Pulmonary artery endothelial cell (primary cell): Measurements from ENCODE around the gene VAC14. TPM values are rescaled to one million over a fixed set of nuclear protein-coding genes. Genes with fewer than 3 reads are reported as not detected.

Source experiments
- DNase-seq: peaks from one replicate; pipeline ENCODE4 v3.0.0-alpha.2; 2011; ENCODE audit warnings: low read depth, low spot score
- total RNA-seq: library from RNA; depleted of rRNA; stranded (reverse); fragments of >200 nt; gene quantifications from 2 replicates; pipeline ENCODE4 v1.2.3, GENCODE V29; 2014

Gene VAC14
- total RNA-seq, 1 donor from 2014 or later, result 22.3 TPM

DNA sequence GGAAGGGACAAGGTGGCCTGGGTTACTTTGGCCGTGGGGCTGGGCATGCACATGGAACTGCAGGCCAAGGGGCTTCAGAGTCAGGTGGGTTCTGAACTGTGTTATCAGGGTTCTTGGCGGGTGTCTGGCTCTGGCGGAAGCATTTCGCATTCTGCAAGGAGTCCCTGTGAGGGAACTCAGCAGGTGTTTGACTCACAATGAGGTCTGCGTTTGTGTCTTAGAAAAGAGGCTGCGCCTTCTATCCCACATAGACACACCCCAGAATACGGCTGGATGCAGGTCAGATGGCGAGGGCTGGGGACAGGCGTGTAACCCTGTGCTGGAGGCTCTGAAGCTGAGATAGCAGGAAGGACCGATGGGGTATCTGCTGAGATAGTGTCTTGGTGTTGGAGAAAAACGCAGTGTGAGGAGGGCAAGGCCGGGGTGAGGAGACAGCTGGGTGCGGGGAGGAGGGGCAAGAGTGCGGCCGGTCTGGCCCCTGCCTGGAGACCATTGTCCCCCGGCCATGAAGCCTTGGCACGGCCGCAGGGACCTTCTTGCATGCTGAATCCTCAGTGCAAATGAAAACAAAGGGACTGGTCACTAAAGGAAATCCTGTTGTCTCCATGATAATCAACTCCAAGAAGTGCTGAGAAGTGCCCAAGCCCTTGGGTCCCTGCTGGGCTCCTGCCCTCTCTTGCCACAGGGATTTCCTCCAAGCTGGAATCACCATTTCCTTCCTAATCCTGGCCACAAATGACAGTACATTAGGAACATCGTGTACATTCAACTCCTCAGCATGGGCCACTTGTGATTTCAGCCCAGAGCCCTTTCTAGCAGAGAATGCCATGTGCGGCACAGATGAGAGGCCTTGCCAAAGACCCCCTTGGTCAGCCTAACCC is 92.4 kb downstream of the VAC14 start:
- DNase-seq, result no peak

DNA sequence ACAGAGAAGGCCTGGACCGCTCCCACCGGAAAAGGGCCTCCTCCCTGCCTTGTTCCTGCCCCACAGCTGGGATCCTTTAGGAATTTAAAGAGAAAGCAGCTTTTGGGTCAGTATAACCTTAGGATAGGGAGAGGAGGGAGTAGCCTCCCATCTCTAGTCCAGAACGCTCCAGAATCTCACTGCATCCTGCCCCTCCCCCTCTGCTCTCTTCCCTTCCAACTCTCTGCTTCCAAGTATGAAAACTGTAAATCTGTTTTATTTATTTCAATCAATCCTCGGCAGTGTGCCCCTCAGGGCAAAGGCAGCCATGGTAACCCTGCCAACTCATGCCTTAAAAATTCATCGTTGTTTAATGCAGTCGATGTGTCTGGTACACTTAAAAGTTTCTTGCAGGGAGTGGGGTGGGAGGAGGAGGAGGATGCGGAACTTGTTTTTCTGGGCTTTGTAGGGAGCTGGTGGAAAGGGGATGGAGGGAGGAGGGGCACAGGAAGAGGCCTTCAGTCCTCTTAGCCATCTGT is 94.0 kb downstream of the VAC14 start:
- DNase-seq, result peak; percentile 41

DNA sequence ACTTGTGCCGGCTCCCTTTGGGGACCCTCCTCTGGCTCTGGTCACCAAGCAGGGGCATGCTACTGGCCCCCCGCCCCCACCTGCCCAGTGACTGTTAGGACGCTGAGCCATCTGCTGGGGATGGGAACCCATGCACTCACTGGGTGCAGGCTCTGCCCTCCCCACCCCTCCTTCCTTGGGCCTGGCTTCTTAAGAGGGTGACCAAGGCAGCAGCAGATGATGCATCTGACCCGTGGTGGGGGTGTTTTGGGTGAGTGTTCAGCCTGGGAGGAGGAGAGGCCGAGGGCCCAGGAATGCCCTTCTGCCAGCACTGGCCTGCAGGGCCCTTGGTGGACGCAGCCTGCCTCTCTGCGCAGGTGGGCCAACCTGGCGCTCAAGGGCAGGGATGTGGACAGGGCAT is 95.9 kb downstream of the VAC14 start:
- DNase-seq, result no peak

DNA sequence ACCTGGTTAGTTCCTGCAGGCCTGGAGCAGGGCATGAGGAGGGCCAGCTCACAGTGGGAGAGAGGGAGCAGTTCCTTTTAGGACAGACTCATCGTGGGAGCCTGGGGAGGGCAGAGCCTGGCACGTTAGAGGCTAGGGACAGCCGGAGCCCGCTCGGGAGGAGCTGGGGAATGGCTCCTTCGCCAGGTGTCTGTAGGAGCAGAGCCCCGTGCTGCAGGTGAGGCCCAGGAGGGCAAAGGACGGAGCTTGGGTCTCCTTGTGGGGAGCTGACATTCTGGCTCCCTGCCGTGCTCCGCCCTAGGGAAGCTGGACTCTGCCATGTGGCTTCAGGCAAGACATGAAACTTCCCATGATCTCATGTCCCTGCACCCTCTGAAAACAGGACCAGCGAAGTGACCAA is 96.4 kb downstream of the VAC14 start:
- no peak for DNase-seq

DNA sequence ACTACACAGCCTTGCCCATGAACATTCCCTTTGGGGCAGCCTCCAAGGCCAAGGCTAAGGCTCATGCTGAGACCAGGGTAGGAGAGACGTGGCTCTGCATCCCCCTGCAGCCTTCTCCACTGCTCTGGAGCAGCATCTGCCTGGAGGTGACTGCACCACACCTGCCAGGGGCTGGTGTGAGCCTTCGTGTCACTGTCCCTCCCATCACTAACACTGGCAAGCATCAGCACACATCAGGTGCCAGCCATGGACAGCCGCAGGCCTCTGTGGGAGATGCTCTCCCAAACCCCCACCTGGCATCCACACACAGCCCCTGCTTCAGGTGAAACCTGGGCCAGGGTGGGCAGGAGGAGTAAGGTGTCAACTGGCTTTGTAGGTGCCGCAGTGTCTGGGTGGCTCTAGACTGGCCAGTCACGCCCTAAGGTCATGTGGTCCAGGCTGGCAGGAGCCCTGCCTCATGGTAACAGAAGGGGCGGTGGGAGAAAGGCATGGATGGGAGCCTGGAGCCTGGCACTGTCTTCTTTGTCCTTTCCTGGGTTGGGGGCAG is 97.0 kb downstream of the VAC14 start:
- no peak for DNase-seq

DNA sequence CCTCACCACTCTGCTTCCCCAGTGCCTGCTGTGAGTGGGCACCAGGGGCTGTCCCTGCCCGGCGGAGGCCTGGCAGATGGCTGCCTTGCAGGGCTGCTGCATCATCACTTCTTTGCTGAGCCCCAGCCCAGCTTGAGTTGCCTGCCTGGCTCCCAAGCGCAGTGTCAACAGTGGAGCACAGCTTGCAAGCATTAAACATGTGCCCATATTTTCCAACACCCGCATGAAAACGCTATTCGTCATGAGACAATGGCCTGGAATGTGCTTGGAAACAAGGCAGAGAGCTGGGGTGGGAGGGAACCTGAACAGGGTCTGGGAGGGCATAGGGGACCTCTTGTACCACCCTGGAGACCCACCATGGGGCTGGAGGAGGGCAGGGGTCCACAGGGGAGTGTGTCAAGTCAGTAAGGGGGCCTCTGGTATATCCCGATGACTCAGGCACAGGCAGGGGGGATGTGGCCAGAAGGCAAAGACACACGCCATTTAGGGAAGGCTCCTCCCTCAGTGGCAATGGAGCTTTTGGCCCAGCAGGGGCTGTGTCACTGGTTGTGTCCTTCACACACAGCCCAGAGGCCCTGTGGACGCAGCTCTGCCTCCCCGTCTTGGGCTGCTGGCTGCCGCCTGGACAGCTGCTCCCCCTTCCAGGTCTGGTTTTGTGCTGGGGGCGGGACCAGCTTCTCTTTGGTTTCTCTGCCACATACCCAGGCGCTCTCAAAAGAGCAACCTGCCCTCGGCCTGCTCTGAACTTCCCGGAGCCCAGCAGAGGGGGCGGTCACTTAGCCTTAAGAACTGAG is 97.7 kb downstream of the VAC14 start:
- DNase-seq, result no peak

DNA sequence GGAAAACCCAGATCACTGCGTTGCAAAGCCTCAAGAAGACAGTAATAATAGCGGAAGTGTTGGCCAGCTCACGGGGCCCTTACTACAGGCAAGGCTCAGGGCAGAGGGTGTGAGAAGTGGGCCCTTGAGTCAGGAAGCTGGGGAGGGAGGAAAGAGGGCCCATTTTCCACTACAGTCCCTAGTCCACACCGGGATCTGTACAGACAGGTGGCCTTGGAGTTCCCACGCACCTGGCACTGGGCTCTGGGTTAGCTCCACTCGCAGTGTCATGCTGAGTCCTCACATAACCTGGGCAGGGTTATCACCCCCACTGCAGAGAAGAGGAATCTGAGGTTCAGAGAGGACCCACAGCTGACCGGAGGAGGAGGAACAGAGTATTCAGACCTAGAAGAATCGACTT is 98.3 kb downstream of the VAC14 start:
- no peak for DNase-seq

DNA sequence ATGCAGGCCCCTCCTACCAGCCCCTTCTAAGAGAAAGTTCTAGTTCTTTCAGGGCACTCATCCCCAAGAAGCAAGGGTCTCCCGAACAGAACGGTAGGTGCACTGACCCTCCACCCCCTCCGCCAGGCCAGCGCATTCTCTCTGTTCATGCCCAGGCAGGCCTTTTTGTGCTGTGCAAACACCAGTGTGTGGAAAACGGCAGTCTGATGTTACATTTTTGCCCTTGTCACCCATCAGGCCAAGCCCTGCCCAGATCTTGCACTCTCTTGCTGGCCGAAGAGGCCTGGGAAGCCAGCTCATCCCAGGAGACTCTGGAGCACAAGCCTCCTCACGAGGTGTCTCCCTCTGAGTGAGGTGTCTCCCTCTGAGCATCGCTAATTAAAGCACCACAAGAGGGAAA is 99.0 kb downstream of the VAC14 start:
- DNase-seq, result no peak

DNA sequence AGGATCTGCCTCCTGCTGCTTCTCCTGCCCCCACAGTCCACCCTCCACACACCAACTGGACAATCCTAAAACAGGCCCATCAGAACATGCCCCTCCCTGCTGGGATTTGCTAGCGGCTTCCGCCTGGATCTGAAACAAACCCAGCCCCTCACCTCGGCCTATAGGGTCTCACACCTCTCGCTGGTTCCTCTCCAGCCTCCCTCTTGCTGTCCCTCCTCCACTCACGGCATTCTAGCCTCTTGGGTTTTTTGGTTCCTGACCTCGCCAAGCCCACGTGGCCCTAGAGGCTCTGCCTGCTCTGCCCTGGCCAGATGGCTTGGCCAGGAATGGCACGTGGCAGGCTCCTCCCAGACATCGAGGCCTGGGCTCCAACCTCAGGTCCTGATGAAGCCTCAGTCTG is 99.4 kb downstream of the VAC14 start:
- no peak for DNase-seq

DNA sequence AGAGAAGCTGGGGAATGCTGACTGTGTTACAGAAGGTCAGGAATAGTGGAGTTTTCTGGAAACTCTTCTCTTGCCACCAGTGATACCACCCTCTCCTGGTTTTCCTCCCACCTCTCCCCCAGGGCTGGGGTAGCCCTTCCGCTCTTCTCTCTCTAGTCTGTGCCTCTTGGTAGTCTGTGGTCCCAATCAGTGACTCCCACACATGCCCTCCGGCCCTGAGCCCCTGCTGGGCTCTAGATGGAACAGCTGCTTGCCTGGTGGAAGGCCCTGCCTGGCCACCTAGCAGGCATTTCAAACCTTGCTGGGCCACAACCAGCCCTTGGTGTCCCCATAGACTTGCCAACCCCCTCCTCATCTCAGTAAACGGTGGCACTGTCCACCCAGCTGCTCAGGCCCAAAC is 99.9 kb downstream of the VAC14 start:
- DNase-seq, result no peak

DNA sequence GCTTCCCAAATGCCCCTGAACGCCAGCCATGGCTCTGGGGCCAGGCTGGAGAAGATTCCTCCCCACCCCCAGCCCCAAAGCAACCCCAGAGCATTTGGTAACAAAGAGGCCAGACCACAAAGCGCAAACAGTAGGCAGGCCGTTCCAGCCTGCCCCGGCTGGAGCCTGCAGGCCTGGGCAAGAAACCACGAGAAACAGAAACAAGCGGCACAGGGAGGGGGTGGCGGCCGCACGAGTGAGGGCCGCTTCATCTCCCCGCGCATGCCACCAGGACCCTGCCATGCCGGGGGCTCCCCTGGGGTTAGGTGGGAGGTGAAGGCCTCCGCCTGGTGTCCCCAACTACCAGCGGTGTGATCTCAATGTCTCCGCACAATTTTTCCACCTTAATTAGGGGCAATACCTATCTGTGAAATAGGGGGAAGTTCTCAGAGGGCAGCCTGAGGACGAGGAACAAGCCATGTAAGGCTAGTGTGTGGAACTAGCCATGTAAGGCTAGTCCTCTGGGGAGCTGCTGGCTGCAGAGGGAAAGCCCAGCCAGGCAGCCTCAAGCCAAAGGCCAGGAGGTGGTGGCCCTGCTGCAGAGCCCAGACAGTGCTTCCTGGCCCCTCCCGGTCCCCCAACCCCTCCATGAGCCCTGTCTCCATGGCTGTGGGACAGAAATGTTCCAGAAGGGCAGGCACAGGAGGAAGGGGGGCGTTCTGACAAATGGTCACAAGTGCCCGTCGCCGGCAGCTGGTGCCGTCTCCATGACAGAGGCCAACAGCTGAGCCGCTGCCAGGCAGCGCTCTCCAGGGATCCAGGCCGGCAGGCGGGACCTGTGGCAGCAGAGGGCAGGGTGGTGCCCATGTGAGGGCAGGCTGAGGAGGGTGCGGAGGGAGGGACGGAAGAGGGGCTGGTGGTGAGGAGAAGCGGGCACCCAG is 100.6 kb downstream of the VAC14 start:
- no peak for DNase-seq

DNA sequence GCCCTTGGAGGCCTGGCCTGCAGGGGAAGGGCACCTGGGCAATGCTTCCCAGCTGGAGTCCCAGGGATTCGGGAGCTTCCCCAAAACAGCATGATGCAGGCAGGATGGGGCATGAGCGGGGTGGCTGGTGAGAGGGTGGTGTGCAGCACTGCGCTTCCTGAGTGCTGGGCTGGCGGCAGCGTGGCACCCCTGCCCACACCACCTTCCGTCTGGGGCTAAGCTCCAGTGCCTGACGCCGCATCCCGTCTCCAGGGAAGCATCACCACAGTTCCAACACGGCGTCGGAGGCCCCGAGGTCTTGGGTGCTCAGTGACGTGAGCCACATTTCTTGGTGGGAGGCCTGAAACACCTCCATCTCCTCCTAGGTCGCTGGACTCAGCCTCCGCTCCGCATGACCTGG is 101.3 kb downstream of the VAC14 start:
- DNase-seq, result no peak

DNA sequence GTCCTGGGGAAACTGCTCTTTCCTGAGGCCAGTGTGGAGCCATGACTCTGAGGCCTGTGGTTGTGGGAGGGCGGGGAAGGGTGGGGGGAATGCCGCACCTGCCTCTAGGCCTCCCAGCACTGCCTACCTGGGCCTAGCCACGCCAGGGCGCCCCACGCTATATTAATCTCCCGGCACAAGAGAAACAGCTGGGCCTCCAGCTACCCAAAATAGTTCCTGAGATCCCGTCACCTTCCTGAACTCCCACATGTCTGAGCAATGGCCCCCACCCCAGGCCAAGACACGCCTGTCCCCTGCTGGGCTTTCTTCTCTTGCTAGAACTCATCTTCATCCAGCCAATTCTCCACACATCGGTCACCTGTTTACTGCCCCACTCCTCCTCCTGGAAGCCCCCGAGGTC is 102.1 kb downstream of the VAC14 start:
- no peak for DNase-seq

DNA sequence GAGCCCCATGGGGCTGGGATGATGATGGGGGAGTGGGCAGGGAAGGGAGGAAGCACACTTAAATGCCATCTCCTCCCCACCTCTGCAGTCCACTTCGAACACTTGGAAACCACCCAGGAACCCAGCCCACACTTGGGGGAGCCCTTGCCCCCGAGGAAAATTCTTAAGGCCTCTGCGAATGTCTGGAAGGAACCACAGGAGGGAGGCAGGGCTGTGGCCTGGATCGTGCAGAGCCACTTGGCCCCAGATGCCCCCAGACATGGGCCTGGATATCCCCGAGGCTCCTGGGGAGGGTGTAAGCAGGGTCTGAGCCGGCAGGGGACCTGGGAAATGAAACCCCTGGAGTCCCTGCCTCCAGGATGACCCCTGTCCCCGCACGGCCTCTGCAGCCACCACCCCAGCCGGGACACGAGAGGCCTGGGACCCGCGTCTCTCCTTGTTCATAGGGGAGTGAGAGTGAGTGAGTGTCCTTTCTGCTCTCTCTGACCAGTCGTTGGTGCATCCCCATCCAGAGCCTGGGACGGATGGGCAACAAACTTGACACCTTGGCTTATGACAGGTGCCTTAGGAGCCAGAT is 103.3 kb downstream of the VAC14 start:
- no peak for DNase-seq

DNA sequence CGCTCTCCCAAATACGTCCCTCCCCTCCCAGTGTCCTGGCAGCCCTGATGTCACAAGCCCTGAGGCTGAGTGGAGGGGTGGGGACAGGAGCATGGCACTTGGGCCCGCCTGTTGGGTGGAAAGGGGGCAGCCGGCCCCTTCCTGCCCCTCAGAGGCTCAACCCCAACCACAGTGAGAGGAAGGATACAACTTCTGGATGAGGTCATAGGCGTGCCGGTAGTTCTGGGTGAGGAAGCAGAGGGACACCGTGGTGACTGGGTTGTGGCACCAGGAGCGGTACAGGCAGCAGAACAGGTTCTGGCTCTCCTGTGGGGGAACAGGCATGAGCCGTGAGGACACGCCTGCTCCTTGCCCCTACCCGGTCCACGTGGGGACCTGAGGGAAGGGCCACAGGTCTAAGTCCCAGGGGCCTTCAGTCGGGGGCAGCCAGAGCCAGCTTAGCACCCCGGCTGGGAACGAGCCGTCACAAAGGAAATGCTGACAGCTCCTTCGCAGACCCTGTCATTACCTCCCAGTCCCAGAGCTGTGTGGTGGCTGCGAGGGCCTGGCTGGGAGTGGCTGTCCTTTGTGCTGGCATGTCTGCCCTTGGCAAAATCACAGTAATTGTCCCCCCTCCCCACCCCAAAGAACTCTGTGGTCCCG is 103.9 kb downstream of the VAC14 start:
- no peak for DNase-seq

DNA sequence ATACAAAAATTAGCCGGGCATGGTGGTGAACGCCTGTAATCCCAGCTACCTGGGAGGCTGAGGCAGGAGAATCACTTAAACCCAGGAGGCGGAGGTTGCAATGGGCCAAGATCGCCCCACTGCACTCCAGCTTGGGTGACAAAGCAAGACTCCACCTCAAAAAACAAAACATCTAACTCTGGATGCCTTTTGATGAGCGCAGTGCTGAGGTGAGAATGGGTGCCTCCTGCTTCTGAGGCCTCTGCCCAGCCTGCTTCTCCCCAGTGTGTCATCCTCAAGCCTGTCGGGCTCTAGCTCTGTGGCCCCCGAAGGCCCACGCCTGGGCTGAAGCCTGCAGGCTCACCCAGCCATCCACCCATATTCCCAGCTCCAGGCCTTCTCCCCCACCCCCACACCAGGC is 104.6 kb downstream of the VAC14 start:
- DNase-seq, result no peak

DNA sequence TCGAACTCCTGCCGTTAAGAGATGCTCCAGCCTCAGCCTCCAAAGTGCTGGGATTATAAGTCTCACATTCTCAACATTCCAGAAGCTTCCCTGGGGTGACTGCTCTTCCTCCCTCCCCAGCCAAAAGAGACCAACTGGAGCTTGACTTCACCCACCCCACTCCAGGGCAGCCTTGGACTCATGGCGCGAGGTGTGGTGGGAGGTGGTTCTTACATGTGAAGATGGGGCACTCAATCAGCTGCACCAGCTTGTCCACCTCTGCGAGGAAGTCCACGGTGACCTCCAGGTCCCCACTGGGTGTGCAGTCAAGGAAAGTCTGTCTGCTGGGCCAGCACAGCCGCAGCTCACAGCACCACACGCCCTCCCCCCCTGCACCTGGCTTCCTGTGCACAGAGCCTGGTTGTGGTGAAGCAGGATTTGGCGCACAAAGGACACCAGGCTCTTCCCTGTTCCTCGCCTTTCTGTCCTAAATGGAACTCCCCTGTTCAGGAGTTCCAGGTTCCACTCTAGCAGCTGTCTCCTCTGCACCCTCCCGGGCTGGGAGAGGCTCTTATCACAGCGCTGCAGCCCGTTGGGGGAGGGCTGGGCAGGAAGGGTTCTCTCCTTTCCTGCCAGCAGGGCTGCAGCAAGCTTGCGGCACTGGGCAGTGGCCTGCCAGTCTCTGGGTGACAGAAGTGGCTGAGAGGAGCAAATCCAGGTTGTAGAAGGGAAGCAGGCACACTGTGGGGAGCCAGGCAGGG is 105.5 kb downstream of the VAC14 start:
- peak; percentile 51 for DNase-seq

DNA sequence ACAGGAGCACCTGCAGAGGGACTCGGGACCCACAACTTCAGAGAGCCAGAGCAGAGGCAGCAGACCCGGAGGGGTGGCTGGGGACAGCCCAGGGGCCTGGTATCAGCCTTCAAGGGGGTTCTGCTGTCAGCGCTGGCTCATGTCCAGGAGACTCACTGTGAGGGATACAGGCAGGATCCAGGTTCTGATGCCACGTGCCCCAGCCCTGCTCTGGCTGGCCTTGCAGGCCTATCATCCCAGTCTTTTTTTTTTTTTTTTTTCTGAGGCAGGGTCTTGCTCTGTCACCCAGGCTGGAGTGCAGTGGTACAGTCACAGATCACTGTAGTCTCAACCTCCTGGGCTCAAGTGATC is 106.1 kb downstream of the VAC14 start:
- DNase-seq, result no peak

DNA sequence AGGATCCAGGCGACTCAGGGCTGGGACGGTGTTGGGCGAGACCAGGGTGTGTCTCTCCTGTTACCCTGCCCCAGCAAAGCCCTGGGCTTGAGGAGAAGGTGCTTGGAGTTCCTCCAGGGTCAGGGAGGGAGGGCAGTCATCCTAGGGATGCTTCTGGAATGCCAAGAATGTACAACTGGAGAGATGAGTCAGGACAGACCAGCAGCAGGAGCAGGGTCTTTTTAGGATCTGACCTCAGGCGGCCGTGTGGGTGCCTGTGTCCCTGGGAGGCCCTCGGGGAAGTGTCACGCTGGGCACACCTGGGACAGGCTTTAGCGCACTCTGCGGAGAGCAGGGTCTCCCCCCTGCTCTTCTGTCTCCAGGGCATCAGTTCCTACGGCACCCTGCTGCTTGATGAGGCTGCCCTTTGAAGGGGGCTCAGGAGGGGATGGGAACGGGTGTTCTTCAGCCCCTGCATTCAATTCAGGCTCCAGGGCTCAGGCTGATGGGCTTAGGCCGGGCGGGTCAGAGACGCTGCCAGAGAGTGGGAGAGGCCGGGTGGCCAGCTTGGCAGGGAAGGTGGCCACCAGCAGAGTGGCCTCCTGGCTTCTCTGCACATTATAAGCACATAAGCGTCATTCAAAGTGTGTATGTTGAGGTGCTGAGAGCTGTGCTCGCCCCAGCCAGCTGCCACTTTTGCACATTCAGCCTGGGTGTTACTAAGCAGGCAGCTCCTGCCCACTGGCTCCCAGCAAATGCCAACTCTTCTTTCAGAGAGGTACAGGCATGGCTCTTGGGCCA is 106.7 kb downstream of the VAC14 start:
- no peak for DNase-seq
